ENCODE data around the gene SUGT1.

DNA sequence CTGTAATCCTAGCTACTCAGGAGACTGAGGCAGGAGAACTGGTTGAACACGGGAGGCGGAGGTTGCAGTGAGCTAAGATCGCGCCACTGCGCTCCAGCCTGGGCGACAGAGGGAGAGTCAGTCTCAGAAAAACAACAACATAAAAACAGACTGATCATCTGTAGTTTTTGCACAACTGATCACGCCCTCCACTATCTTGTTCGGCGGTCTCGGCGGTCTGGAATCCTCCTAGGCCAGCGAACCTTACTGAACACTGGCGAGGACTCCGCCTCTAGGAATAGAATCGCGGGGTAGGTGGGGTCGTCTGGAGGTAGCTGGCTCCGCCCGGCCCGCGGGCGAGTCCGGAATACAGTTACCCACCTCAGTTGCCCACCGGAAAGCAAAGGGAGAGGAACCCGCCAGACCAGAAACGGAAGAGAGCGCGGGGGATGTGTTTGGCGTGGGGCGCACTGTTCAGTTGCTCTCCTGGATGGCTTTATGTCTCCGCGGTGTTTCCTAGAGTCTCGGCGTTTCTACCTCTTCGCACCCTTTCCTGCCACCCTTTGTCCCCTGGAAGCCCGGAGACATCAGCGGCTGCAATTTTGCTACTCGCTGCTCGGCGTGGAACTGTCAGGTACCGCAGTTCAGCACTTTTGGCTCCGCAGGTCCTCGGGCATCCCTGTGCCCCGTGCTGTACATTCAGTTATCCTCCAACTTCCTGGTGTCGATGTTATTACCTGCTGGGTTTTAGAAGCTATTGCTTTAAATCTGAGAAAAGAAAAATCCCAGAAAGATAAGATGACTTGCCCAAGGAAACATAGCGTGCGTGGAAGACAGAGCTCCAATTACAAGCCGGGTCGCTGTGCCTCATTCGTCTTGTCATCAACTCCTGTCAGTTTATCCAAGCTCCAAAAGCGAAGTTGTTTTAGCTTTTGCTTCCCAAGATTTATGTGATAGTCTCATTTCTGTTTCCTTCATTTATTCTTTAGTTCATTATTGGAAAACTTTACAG lies 35.3 kb upstream of the SUGT1 start:
- TF ChIP-seq, protein P1, sequence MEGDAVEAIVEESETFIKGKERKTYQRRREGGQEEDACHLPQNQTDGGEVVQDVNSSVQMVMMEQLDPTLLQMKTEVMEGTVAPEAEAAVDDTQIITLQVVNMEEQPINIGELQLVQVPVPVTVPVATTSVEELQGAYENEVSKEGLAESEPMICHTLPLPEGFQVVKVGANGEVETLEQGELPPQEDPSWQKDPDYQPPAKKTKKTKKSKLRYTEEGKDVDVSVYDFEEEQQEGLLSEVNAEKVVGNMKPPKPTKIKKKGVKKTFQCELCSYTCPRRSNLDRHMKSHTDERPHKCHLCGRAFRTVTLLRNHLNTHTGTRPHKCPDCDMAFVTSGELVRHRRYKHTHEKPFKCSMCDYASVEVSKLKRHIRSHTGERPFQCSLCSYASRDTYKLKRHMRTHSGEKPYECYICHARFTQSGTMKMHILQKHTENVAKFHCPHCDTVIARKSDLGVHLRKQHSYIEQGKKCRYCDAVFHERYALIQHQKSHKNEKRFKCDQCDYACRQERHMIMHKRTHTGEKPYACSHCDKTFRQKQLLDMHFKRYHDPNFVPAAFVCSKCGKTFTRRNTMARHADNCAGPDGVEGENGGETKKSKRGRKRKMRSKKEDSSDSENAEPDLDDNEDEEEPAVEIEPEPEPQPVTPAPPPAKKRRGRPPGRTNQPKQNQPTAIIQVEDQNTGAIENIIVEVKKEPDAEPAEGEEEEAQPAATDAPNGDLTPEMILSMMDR (IDR thresholded peaks at IDR 0.05) = peak in 1 of 4 experiments; percentile 12
- TF ChIP-seq POLR2A (IDR thresholded peaks at IDR 0.05) = peak in 1 of 2 donors; percentile 40
